PC-9 (cell line): ENCODE data around the gene PAXX. TPM values are rescaled to one million over a fixed set of nuclear protein-coding genes. Genes with fewer than 3 reads are reported as not detected.

Source experiments
- BruUV-seq: library from RNA; stranded (reverse); fragments of 400-500 nt; replicated peaks from 2 replicates; lab custom pipeline; 2021; lab: Mats Ljungman, UMichigan
- CTCF ChIA-PET: fragments of 300-600 bp; sonication (Branson Sonifier 250); formaldehyde crosslinking; loops from one replicate; lab custom pipeline; 2022; ENCODE audit warnings: antibody characterized with exemption; lab: Charles Lee
- POLR2A ChIA-PET: fragments of 300-600 bp; sonication (Branson Sonifier 250); formaldehyde crosslinking; loops from one replicate; lab custom pipeline; 2022; ENCODE audit warnings: antibody characterized with exemption; ENCODE audit not compliant: unreplicated experiment; lab: Charles Lee
- DNase-seq, 2 experiments: peaks; one replicate each; pipeline versions ENCODE4 v3.0.0 to v3.0.0-alpha.2; 2015 to 2022; ENCODE audit warnings: mixed read lengths in 1 of 2
- H2AFZ ChIP-seq: fragments of 200-600 bp; sonication (generic); 2 replicates; pipeline ENCODE4 v1.8.1; 2017; ENCODE audit warnings: antibody characterized with exemption
- H3F3A ChIP-seq: fragments of 200-600 bp; sonication (generic); 2 replicates; pipeline ENCODE4 v1.8.1; 2017; ENCODE audit warnings: antibody characterized with exemption, mild to moderate bottlenecking, low read depth; ENCODE audit not compliant: insufficient read depth
- H3K27ac ChIP-seq: fragments of 200-600 bp; sonication (generic); 2 replicates; pipeline ENCODE4 v1.6.1; 2016; ENCODE audit warnings: mixed run types
- H3K27me3 ChIP-seq: fragments of 200-600 bp; sonication (generic); 2 replicates; pipeline ENCODE4 v1.6.1; 2016; ENCODE audit warnings: low read depth, mixed run types; ENCODE audit not compliant: insufficient read depth
- H3K36me3 ChIP-seq: fragments of 200-600 bp; sonication (generic); 2 replicates; pipeline ENCODE4 v1.6.1; 2016; ENCODE audit warnings: low read depth, mixed run types
- H3K4me1 ChIP-seq: fragments of 200-600 bp; sonication (generic); replicated peaks from 2 replicates; pipeline ENCODE4 v1.6.1; 2016; ENCODE audit warnings: mixed run types; ENCODE audit not compliant: insufficient read depth
- H3K4me2 ChIP-seq: fragments of 200-600 bp; sonication (generic); 2 replicates; pipeline ENCODE4 v1.6.1; 2017; ENCODE audit warnings: mixed run types
- H3K4me3 ChIP-seq: fragments of 200-600 bp; sonication (generic); 2 replicates; pipeline ENCODE4 v1.6.1; 2016; ENCODE audit warnings: mixed run types
- H3K79me2 ChIP-seq: fragments of 200-600 bp; sonication (generic); 2 replicates; pipeline ENCODE4 v1.6.1; 2017; ENCODE audit warnings: low read depth, mixed run types
- H3K9me2 ChIP-seq: fragments of 200-600 bp; sonication (generic); 2 replicates; pipeline ENCODE4 v1.8.1; 2017; ENCODE audit warnings: mild to moderate bottlenecking; ENCODE audit not compliant: insufficient read depth
- H3K9me3 ChIP-seq: fragments of 200-600 bp; sonication (generic); 2 replicates; pipeline ENCODE4 v1.8.1; 2016; ENCODE audit warnings: low read depth; ENCODE audit not compliant: insufficient read depth
- H4K20me1 ChIP-seq: fragments of 200-600 bp; sonication (generic); 2 replicates; pipeline ENCODE4 v1.8.1; 2017; ENCODE audit not compliant: insufficient read depth
- CTCF ChIP-seq: fragments of 200-600 bp; sonication (generic); conservative IDR thresholded peaks from 2 replicates; pipeline ENCODE4 v1.6.1; 2017; ENCODE audit warnings: mixed run types, antibody characterized with exemption, mild to moderate bottlenecking, moderate library complexity
- EZH2 ChIP-seq: fragments of 200-600 bp; sonication (generic); IDR thresholded peaks from 2 replicates; pipeline ENCODE4 v1.8.0; 2017; ENCODE audit warnings: antibody characterized with exemption, low read depth
- intact Hi-C: fragments of 100-400 bp; cut with micrococcal nuclease; formaldehyde crosslinking; loops from one replicate; pipeline ENCODE4 v1.10.0; 2022; ENCODE audit not compliant: unreplicated experiment
- total RNA-seq: library from RNA; stranded (reverse); gene quantifications from 2 replicates; pipeline ENCODE4 v1.2.3, GENCODE V29; 2021

Gene PAXX
- total RNA-seq, 1 experiment from 2014 or later, result 54.9 TPM

DNA sequence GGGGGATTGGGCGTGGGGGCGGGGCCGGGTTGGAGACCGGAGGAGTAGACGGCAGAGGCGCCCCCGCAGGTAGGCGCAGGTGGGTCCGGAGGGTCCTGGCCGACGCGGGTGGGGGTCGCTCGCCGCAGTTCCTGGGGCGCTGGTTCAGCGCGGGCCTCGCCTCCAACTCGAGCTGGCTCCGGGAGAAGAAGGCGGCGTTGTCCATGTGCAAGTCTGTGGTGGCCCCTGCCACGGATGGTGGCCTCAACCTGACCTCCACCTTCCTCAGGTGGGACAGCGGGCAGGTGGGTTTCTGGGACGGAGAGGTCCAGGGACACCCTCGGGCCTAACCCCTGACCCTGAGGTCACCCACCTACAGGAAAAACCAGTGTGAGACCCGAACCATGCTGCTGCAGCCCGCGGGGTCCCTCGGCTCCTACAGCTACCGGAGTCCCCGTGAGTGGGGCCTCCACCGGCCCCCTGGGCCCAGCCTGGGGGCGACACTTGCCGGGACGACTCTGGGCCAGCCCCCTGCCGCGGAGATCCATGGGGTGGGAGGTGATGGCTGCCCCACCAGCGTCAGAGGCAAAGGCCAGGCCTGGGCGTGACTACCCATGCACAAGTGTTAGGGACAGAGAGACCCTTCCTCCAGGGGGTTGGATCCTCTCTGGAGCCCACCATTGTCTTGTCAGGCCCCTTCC is 13.2 kb upstream of the PAXX start:
- intact Hi-C loops, result no loop called here

DNA sequence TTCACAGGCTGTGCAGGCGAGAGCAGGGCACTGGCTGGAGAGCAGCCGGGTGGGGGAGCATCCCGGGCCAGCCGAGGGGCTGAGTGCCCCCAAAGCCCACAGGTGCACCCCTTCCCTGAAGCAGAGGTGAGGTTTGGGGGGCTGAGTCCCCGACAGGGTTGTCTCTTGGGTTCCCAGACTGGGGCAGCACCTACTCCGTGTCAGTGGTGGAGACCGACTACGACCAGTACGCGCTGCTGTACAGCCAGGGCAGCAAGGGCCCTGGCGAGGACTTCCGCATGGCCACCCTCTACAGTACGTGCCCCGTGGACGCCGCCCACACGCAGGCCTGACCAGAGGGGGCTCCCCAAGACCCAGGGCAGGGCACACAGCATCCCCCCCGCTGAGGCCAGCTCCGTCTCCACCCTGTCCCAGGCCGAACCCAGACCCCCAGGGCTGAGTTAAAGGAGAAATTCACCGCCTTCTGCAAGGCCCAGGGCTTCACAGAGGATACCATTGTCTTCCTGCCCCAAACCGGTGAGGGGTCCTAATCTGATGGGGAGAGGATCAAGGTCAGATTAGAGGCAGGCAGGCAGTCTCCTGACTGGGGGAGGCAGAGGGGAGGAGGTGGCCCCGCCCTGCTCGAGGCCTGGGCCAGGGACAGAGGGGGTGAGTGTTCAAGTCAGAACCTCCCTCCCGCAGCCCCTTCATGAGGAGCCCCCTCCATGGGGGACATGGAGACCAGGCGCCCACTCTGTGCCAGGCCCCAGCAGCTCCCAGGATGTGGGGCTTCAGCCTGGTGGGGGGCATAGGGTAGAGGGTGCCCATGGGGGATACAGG is 12.2 kb upstream of the PAXX start:
- peaks cover 12% of the 10 kb centered on the region; the same call in 1 of the 2 replicates for H3F3A ChIP-seq
- CTCF ChIA-PET, result no interaction called here
- no peak overlapping the region for H3K27ac ChIP-seq
- H3K27me3 ChIP-seq, result no peaks in the 10 kb centered on the region
- H3K4me1 ChIP-seq, result peaks cover 9% of the 10 kb centered on the region
- no TSS peak for BruUV-seq
- H3K4me2 ChIP-seq, result no peak overlapping the region
- H3K9me2 ChIP-seq, result no peaks in the 10 kb centered on the region
- POLR2A ChIA-PET, result interaction anchor here (0.7 kb wide), 1 partner anchor 32 kb away, joined by 7 read pairs; no protein-coding TSS in a partner anchor
- no peak for DNase-seq
- no peak for TF ChIP-seq EZH2
- no peak for TF ChIP-seq CTCF
- no peak overlapping the region for H2AFZ ChIP-seq
- H4K20me1 ChIP-seq, result no peaks in the 10 kb centered on the region
- intact Hi-C loops, result no loop called here
- no peak overlapping the region for H3K4me3 ChIP-seq
- no peaks in the 10 kb centered on the region for H3K79me2 ChIP-seq
- H3K9me3 ChIP-seq, result no peaks in the 10 kb centered on the region
- H3K36me3 ChIP-seq, result no peaks in the 10 kb centered on the region

More for the DNA sequence above, 13.2 kb upstream of the PAXX start:
- no peak for DNase-seq
- no peaks in the 10 kb centered on the region for H3K9me2 ChIP-seq
- H3K4me1 ChIP-seq, result peaks cover 9% of the 10 kb centered on the region
- no peaks in the 10 kb centered on the region for H3K79me2 ChIP-seq
- ChIA-PET POLR2A (interaction anchor here (0.6 to 1.1 kb wide), 6 partner anchors 13 to 617 kb away, joined by 3 to 21 read pairs (median 9); partner anchors contain the start of genes NRARP and PAXX), CTCF (interaction anchor here (0.5 to 1.1 kb wide), 8 partner anchors 21 to 766 kb away, joined by 3 to 9 read pairs (median 4); no protein-coding TSS in a partner anchor)
- no peak overlapping the region for H3K27ac ChIP-seq
- no peak overlapping the region for H3K4me3 ChIP-seq
- no peaks in the 10 kb centered on the region for H3K36me3 ChIP-seq
- H4K20me1 ChIP-seq, result no peaks in the 10 kb centered on the region
- peaks cover 12% of the 10 kb centered on the region; the same call in 1 of the 2 replicates for H3F3A ChIP-seq
- H3K4me2 ChIP-seq, result no peak overlapping the region
- no peak overlapping the region for H2AFZ ChIP-seq
- no peaks in the 10 kb centered on the region for H3K27me3 ChIP-seq
- TF ChIP-seq EZH2 (no peak), CTCF (no peak)
- no TSS peak for BruUV-seq
- no peaks in the 10 kb centered on the region for H3K9me3 ChIP-seq

GRCh38 chr9:136980669-136981478 is 11.3 kb upstream of the PAXX start:
- Histone ChIP-seq H3K27ac (no peak overlapping the region), H2AFZ (no peak overlapping the region), H3K9me3 (no peaks in the 10 kb centered on the region), H4K20me1 (no peaks in the 10 kb centered on the region), H3K4me2 (no peak overlapping the region), H3K9me2 (no peaks in the 10 kb centered on the region), H3K4me3 (no peak overlapping the region), H3F3A (peaks cover 12% of the 10 kb centered on the region; the same call in 1 of the 2 replicates), H3K36me3 (no peaks in the 10 kb centered on the region), H3K4me1 (peaks cover 9% of the 10 kb centered on the region), H3K79me2 (no peaks in the 10 kb centered on the region), H3K27me3 (no peaks in the 10 kb centered on the region)
- DNase-seq, result no peak
- no peak for TF ChIP-seq CTCF
- no peak for TF ChIP-seq EZH2
- intact Hi-C loops, result no loop called here
- no TSS peak for BruUV-seq
- ChIA-PET CTCF (no interaction called here), POLR2A (interaction anchor here (0.6 to 0.7 kb wide), 2 partner anchors 32 to 190 kb away, joined by 3 to 7 read pairs; partner anchors contain the start of gene TMEM141)
